Measurements from ENCODE around the gene ETNK1.

- TF ChIP-seq, protein P1, sequence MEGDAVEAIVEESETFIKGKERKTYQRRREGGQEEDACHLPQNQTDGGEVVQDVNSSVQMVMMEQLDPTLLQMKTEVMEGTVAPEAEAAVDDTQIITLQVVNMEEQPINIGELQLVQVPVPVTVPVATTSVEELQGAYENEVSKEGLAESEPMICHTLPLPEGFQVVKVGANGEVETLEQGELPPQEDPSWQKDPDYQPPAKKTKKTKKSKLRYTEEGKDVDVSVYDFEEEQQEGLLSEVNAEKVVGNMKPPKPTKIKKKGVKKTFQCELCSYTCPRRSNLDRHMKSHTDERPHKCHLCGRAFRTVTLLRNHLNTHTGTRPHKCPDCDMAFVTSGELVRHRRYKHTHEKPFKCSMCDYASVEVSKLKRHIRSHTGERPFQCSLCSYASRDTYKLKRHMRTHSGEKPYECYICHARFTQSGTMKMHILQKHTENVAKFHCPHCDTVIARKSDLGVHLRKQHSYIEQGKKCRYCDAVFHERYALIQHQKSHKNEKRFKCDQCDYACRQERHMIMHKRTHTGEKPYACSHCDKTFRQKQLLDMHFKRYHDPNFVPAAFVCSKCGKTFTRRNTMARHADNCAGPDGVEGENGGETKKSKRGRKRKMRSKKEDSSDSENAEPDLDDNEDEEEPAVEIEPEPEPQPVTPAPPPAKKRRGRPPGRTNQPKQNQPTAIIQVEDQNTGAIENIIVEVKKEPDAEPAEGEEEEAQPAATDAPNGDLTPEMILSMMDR (IDR thresholded peaks at IDR 0.05) = no peak
- no peak for TF ChIP-seq EP300 (IDR thresholded peaks at IDR 0.05)
- no peak for TF ChIP-seq POLR2A (IDR thresholded peaks at IDR 0.05)
- no peak for TF ChIP-seq POLR2AphosphoS5 (IDR thresholded peaks at IDR 0.05)
These were observed 24.8 kb upstream of the ETNK1 start for GRCh38 chr12:22600181-22600580.

Data from gastroesophageal sphincter (tissue), 3 donors.